Mucosa of descending colon (tissue), 3 donors: ENCODE data around the gene IPO11. TPM values are rescaled to one million over a fixed set of nuclear protein-coding genes. Genes with fewer than 3 reads are reported as not detected.

Source experiments
- ATAC-seq: fragments of 200-7000 bp; cut with Tn5 transposase; one replicate; pipeline ENCODE4 v1.9.1; 2020; ENCODE audit warnings: mild to moderate bottlenecking, moderate library complexity
- DNase-seq, 3 donors: peaks; one replicate each; pipeline ENCODE4 v3.0.0-alpha.2; 2020
- H3K36me3 ChIP-seq: fragments of 200-600 bp; one replicate; pipeline ENCODE4 v1.8.0; 2021; ENCODE audit warnings: low read depth, mild to moderate bottlenecking
- H3K4me1 ChIP-seq: fragments of 200-600 bp; one replicate; pipeline ENCODE4 v1.8.0; 2021; ENCODE audit warnings: low read depth, mild to moderate bottlenecking
- H3K4me3 ChIP-seq: fragments of 200-600 bp; one replicate; pipeline ENCODE4 v1.8.0; 2021; ENCODE audit warnings: mild to moderate bottlenecking
- H3K9me3 ChIP-seq: fragments of 200-600 bp; one replicate; pipeline ENCODE4 v1.8.0; 2021; ENCODE audit warnings: mild to moderate bottlenecking
- intact Hi-C, 2 donors: fragments of 100-400 bp; cut with DNase I in 1 of 2; cut with micrococcal nuclease in 1 of 2; formaldehyde crosslinking; loops; one replicate each; pipeline versions ENCODE4 v1.11.0 to v1.11.1; 2022; cut with DNase I, micrococcal nuclease
- total RNA-seq, 3 donors: library from RNA; stranded (reverse); fragmentation: NEBNext Ultra II Directional in 2 of 3; extraction: Animal tissue kit (Norgen Biotek cat#: 25700) in 2 of 3; gene quantifications; one replicate each; pipeline versions ENCODE4 v1.2.1 to v1.2.4, GENCODE V29; 2021 to 2023
- TF ChIP-seq, protein P1 (sequence below): fragments of 200-600 bp; IDR thresholded peaks from one replicate; pipeline ENCODE4 v1.8.0; 2022; ENCODE audit warnings: antibody characterized with exemption, mild to moderate bottlenecking
- donor health status: DM: no; HTN: no; CAD: no; lungs with moderate emphysema.
- donor health status: DM: no; HTN: no; CAD: no.
- donor health status: DM: no; HTN: yes; CAD: no.

IPO11 gene
- total RNA-seq, 3 donors from 2014 or later, result 17.6 to 21.9 (median 18.5) TPM

DNA sequence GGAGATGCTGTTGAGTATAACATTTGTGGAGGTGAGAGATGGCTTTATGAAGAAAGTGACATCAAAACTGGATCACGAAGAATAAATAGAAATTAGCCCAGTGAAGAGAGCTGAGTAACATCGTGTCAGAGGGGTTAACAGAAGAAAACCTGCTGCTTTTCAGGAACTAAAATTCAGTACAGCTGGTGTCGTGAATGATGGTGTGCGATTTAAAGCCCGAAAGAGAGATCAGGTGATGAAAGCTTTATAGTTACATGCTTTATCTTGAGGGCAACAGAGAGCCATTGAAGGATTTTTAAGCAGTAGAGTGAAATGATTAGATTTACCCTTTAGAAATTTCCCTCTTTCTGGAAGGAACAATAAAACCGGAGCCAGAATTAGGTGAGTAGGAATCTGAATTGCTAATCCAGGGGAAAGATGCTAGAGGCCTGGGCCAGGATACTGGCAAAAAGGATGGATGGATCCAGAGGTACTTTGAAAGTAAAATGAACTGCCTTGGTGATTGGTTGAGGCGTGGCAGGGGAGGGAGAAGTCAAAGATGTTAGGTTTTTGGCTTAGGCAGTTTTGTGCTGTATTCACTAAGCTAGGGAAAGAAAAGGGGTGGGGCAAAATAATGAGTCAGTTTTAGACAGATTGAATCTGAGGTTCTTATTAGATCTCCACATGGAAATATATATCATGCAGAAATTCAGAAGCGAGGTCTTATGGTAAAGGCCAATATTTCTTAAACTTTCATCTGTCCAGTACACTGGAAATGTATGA lies 169.5 kb downstream of the IPO11 start:
- Histone ChIP-seq H3K4me3 (no peak overlapping the region), H3K9me3 (no peaks in the 10 kb centered on the region), H3K36me3 (no peaks in the 10 kb centered on the region), H3K4me1 (no peaks in the 10 kb centered on the region)
- intact Hi-C loops, result no loop called here
- TF ChIP-seq, protein P1, sequence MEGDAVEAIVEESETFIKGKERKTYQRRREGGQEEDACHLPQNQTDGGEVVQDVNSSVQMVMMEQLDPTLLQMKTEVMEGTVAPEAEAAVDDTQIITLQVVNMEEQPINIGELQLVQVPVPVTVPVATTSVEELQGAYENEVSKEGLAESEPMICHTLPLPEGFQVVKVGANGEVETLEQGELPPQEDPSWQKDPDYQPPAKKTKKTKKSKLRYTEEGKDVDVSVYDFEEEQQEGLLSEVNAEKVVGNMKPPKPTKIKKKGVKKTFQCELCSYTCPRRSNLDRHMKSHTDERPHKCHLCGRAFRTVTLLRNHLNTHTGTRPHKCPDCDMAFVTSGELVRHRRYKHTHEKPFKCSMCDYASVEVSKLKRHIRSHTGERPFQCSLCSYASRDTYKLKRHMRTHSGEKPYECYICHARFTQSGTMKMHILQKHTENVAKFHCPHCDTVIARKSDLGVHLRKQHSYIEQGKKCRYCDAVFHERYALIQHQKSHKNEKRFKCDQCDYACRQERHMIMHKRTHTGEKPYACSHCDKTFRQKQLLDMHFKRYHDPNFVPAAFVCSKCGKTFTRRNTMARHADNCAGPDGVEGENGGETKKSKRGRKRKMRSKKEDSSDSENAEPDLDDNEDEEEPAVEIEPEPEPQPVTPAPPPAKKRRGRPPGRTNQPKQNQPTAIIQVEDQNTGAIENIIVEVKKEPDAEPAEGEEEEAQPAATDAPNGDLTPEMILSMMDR, result no peak
- ATAC-seq (no peak), DNase-seq (no peak)

DNA sequence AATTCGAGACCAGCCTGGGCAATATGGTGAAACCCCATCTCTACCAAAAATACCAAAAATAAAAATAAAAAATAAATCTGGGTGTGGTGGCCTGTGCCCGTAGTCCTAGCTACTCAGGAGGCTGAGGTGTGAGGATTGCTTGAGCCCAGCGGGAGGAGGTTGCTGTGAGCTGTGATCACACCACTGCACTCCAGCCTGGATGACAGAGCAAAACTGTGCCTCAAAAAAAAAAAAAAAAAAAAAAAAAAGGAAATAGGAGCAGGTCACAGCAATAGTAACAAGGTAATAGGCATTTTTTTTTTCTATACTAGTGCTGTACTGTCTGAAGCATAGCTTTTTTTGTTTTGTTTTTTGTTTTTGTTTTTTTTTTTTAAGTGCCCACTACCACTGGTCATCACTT lies 171.8 kb downstream of the IPO11 start:
- TF ChIP-seq, protein P1, result no peak
- no peak for ATAC-seq
- intact Hi-C loops, result no loop called here

DNA sequence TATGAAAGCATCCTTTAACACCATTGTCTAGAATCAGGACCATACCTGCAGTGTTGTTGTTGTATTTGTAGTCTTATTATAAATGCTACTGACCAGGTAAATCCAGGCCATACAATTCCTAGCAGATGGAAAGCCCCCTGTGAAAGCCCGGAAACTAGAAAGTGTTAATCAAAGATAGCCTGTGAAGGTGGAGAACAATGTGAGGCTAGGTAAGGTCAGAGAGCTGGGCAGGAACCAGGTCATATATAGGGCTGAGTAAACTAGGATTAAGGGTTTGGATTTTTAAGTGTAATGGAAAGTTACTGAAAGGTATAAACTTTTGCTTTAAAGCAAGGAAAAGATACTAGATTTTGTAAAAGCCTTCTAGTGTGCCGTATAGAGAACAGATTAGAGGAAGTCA lies 172.7 kb downstream of the IPO11 start:
- ATAC-seq, result no peak
- DNase-seq, result no peak
- no peaks in the 10 kb centered on the region for H3K9me3 ChIP-seq
- TF ChIP-seq, protein P1, result no peak
- intact Hi-C loops, result no loop called here
- H3K4me3 ChIP-seq, result no peak overlapping the region
- H3K4me1 ChIP-seq, result no peaks in the 10 kb centered on the region
- no peaks in the 10 kb centered on the region for H3K36me3 ChIP-seq

More for the DNA sequence above, 171.8 kb downstream of the IPO11 start:
- Histone ChIP-seq H3K36me3 (no peaks in the 10 kb centered on the region), H3K4me1 (no peaks in the 10 kb centered on the region), H3K4me3 (no peak overlapping the region), H3K9me3 (no peaks in the 10 kb centered on the region)
- no peak for DNase-seq

DNA sequence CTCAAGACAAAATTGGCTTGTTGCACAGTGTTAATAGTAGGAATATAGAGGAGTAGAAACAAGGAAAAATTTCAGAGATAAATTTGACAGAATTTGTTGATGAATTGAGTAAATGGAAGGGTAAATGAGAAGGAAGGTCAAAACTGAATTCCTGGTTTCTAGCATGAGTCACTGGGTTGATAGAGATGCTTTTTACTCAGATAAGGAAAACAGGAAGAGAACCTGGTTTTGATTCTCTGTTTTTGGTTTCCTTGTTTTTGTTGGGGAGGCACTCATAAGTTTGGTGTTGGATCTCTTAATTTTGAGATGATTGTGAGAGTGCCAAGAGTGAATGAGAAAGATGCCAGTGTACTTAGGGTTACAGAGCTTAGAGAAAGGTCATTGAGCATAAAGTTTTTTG lies 173.2 kb downstream of the IPO11 start:
- Histone ChIP-seq H3K36me3 (no peaks in the 10 kb centered on the region), H3K4me3 (no peak overlapping the region), H3K4me1 (no peaks in the 10 kb centered on the region), H3K9me3 (no peaks in the 10 kb centered on the region)
- intact Hi-C loops, result no loop called here
- ATAC-seq, result no peak
- TF ChIP-seq, protein P1, result no peak
- DNase-seq, result no peak

DNA sequence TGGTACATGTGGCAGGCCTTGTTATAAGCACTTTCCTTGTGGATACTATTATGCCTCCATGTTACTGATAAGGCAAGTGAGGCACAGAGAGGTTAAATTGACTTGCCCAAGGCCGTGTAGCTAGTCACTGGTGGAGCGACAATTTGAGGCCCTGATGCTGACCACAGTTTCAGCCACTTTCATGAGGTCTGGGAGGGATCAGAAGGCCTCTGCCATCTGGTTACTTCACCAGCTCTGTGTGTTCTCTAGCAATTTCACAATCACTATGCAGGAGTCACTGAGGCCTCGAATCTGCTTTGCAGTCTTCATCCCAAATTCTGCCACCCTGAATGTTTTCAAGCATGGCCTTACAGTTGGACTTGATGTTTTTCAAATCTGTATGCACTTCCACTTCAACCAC lies 175.2 kb downstream of the IPO11 start:
- ATAC-seq (no peak), DNase-seq (no peak)
- H3K36me3 ChIP-seq, result no peaks in the 10 kb centered on the region
- TF ChIP-seq, protein P1, result no peak
- intact Hi-C loops, result no loop called here
- H3K4me3 ChIP-seq, result no peak overlapping the region
- H3K4me1 ChIP-seq, result no peaks in the 10 kb centered on the region
- no peaks in the 10 kb centered on the region for H3K9me3 ChIP-seq
